ENCODE measurements around the gene ANKRD11. TPM values are rescaled to one million over a fixed set of nuclear protein-coding genes. Genes with fewer than 3 reads are reported as not detected.
"Not testable (repeated sequence)": the region's sequence is repeated elsewhere in the genome, so short reads cannot be mapped to it uniquely, and the experiment has no call there.

The ANKRD11 gene
- total and polyA plus RNA-seq, 8 donors, result 43.9 to 74.0 (median 46.2) TPM

DNA sequence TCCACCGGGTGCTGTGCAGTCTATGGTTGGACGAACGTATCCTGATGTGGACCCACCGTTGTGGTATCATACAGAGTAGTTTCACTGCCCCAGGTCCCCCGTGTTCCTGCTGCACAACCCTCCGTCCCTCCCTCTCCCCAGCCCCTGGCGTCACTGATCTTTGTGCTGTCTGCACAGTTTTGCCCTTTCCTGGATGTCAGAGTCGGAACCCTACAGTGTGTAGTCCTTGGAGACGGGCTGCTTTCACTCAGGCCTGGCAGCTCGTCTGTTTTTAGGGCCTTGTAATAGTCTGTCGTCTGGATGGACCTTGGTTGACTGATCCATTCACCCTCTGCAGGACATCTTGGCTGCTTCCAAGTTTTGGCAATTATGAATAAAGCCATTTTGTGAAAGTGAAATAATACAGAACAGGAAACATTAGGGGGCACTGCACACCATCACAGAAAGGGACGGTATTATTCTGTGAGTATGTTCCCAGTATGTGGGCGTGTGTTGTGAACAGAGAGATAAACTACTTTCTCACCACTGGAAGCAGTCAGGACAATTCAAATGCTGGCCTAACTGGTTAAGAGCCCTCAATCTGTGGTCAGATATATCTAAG, 156.9 kb downstream of the ANKRD11 start:
- H3K4me3 ChIP-seq, H3K27me3 ChIP-seq, H3K9me3 ChIP-seq, FAIRE-seq, H3K36me3 ChIP-seq: not testable (repeated sequence)
- intact Hi-C loops (cut with DNase I), result loop anchor here in 1 of 3 donors (10.0 kb wide), 1 partner anchor 171 kb away; the partner anchor contains the start of gene SPG7
- peak; percentile 85 to 90 (median 86) for ATAC-seq
- DNase-seq, result peak in 3 of 6 donors; percentile 20 to 47 (median 20)
- WGBS, 2 donors, result 34 to 41% methylated on average over 10 to 12 of the region's 13 CpGs
- TF ChIP-seq, protein P1, sequence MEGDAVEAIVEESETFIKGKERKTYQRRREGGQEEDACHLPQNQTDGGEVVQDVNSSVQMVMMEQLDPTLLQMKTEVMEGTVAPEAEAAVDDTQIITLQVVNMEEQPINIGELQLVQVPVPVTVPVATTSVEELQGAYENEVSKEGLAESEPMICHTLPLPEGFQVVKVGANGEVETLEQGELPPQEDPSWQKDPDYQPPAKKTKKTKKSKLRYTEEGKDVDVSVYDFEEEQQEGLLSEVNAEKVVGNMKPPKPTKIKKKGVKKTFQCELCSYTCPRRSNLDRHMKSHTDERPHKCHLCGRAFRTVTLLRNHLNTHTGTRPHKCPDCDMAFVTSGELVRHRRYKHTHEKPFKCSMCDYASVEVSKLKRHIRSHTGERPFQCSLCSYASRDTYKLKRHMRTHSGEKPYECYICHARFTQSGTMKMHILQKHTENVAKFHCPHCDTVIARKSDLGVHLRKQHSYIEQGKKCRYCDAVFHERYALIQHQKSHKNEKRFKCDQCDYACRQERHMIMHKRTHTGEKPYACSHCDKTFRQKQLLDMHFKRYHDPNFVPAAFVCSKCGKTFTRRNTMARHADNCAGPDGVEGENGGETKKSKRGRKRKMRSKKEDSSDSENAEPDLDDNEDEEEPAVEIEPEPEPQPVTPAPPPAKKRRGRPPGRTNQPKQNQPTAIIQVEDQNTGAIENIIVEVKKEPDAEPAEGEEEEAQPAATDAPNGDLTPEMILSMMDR (IDR thresholded peaks at IDR 0.05), result peak in 3 of 4 donors; percentile 25 to 30 (median 29)
- peaks cover 5 to 19% (median 8%) of the 10 kb centered on the region in 3 donors for H3K4me1 ChIP-seq
- H3K27ac ChIP-seq, result peak overlapping the region in 2 of 4 donors; percentile 5 to 36

DNA sequence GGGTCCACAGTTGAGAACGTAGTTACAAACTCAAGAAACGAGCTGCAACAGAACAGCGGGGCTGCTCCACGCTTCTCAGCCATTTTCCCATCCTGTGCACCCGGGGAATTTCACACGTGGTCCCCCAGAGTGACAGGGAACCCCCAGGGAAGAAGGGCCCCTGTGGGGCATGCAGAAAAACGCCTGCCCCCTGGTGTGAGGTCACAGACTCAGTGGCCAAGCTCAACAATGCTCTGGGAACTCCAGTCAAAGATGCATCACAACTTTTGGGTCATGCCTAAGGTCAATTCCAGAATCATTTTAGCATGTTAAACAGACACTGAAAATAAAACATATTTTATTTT, 157.5 kb downstream of the ANKRD11 start:
- H3K27ac ChIP-seq, result no peak overlapping the region
- FAIRE-seq (no peak), DNase-seq (peak in 2 of 6 donors; percentile 22 to 31), ATAC-seq (no peak)
- no peaks in the 10 kb centered on the region for H3K9me3 ChIP-seq
- H3K27me3 ChIP-seq, result no peaks in the 10 kb centered on the region
- TF ChIP-seq, protein P1 (IDR thresholded peaks at IDR 0.05), result no peak
- intact Hi-C loops (cut with DNase I), result loop anchor here in 1 of 3 donors (10.0 kb wide), 1 partner anchor 172 kb away; the partner anchor contains the start of gene SPG7
- H3K36me3 ChIP-seq, result no peaks in the 10 kb centered on the region
- peaks cover 5 to 19% (median 8%) of the 10 kb centered on the region in 3 donors for H3K4me1 ChIP-seq
- 59 to 65% methylated on average over 7 of the region's 7 CpGs for WGBS, 2 donors
- no peak overlapping the region for H3K4me3 ChIP-seq

DNA sequence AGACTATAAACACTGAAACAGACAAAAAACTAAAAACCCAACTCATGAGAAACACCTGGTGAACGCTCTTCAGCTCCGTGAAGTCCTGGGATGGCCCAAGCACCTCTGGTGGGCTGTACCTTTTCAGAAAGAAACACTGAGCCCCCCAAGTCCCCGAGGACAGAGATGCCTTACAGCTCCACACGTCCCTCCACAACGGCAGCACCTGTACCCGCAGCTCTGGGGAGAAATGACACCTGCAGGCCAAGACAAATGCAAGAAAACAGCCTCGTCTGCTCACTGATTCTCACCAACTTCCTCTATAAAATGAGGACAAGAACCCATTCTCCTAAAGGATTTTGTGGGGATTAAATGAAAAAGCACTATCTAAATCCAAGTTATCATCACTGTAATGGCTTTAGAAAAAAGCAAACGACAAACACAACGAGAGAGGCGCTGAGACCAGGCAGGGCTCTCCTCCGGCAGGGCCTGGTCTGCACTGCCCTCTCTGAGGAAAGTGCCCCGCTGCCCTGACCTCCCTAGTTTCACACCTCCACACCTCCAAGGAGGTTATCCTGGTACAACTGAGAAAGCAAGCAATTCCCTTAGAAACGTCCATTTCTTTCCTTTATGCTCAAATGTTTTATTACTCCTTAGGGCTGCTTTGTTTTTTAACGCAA, 158.0 kb downstream of the ANKRD11 start:
- ATAC-seq (no peak), DNase-seq (peak in 2 of 6 donors; percentile 9 to 50), FAIRE-seq (no peak)
- no peaks in the 10 kb centered on the region for H3K27me3 ChIP-seq
- TF ChIP-seq, protein P1 (IDR thresholded peaks at IDR 0.05), result no peak
- H3K36me3 ChIP-seq, result no peaks in the 10 kb centered on the region
- intact Hi-C loops (cut with DNase I), result loop anchor here in 1 of 3 donors (10.0 kb wide), 1 partner anchor 172 kb away; the partner anchor contains the start of gene SPG7
- no peak overlapping the region for H3K4me3 ChIP-seq
- WGBS, 2 donors, result 53 to 54% methylated on average over 14 of the region's 14 CpGs
- H3K27ac ChIP-seq, result no peak overlapping the region
- no peaks in the 10 kb centered on the region for H3K9me3 ChIP-seq
- H3K4me1 ChIP-seq, result peaks cover 5 to 19% (median 8%) of the 10 kb centered on the region in 3 donors

DNA sequence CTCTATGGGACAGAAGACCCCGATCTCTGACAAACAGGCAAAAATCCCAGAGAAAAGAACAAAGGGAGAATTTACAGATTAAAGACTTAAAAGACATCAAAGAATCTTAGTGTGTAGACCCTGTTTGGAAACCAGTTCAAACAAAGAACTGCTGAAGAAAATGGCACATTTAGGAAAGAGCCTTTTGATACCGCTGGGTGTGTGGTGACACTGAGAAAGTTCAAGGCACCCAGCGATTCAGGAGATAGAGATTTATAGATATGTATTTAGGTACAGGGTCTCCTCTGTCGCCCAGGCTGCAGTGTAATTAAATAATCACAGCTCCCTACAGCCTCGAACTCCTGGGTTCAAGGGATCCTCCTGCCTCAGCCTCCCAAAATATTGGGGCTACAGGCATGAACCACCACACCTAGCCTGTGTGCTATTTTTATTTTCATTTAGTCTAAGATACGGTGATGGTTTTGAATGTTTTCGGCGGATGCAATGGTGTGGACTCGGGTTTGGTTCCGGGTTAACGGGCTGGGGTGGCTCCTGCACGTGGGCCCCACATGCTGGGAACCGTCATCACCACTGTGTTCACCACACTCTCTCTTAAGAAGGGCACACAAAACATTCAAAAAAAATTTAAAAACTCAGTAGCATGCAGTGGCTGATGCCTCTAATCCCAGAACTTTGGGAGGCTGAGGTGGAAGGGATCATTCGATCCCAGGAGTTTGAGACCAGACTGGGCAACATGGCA, 158.8 kb downstream of the ANKRD11 start:
- DNase-seq, result peak in 1 of 6 donors; percentile 14
- FAIRE-seq, result no peak
- no peak overlapping the region for H3K4me3 ChIP-seq
- peaks cover 5 to 20% (median 8%) of the 10 kb centered on the region in 3 donors for H3K4me1 ChIP-seq
- no peaks in the 10 kb centered on the region for H3K36me3 ChIP-seq
- TF ChIP-seq, protein P1 (IDR thresholded peaks at IDR 0.05), result no peak
- H3K27me3 ChIP-seq, result no peaks in the 10 kb centered on the region
- no peaks in the 10 kb centered on the region for H3K9me3 ChIP-seq
- 84 to 86% methylated on average over 14 of the region's 14 CpGs for WGBS, 2 donors
- intact Hi-C loops (cut with DNase I), result loop anchor here in 1 of 3 donors (10.0 kb wide), 1 partner anchor 173 kb away; the partner anchor contains the start of gene SPG7
- H3K27ac ChIP-seq, result no peak overlapping the region
- ATAC-seq, result no peak

Measured in pancreas (tissue), 10 donors.